H54 (cell line): ENCODE data around the gene DTX1.
"Not testable (repeated sequence)": the region's sequence is repeated elsewhere in the genome, so short reads cannot be mapped to it uniquely, and the experiment has no call there.

Experiments used
- DNase-seq: peaks from one replicate; pipeline ENCODE4 v3.0.0; 2011; ENCODE audit warnings: low spot score, mixed read lengths; ENCODE audit not compliant: insufficient read length
- FAIRE-seq: peaks from 3 replicates; lab custom pipeline; 2011; peaks lifted over from hg19 to GRCh38; lab: Jason Lieb, UNC
- POLR2A ChIP-seq: IDR thresholded peaks from 2 replicates; pipeline ENCODE4 v1.6.1; 2011; ENCODE audit warnings: low read depth, mild to moderate bottlenecking, low read length

Gene DTX1

DNA sequence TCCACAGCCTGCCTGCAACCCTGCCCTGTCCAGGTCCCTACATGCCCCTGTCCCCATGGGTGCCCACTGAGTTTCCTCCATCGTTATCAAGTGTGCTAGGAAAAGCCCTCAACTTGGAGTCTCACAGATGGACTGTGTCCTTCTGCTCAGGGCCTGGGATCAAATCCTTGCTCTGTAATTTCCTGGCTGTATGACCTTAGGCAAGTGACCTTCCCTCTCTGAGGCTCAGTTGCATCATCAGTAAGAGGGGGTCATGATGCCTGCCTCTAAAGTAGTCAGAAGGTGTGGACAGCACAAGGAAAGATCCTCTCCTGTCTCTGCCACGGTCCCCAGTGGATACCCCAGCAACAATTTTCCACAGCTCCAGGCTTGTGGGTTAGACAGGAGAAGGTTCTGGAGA is 56.9 kb downstream of the DTX1 start:
- no peak for TF ChIP-seq POLR2A
- no peak for DNase-seq
- no peak for FAIRE-seq

DNA sequence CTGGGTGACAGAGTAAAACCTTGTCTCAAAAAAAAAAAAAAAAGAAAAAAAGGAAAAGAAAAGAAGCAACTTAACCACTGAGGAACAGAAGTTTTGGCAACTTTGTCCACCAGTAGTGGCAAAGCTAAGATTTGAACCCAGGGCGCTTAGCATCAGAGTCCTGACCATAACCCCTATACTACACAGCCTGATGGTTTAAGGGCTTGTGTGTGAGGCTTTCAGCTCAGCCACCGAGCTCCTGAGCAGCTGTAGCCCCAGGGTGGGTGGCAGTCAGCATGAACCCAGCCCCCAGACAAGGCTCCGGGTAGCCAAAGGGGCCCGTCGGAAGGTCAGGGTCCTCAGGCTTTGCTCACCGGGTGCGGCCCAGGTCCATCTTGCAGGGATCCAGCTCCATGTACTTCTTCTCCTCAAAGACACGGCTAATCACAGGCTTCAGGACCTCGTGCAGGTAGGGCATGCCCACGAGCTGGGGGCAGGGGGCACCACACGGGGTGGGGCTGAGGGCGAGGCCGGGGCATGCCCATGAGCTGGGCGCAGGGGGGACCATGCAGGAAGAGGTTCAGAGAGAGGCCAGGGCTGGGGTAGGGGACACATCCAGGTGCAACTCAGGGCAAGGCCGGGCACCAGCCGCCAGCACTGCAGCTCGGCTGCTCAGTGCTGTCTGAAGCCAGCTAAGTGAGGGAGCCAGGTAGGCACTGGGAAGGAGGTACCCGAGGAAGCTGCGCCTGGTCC is 58.1 kb downstream of the DTX1 start:
- FAIRE-seq = no peak
- no peak for DNase-seq
- no peak for TF ChIP-seq POLR2A

DNA sequence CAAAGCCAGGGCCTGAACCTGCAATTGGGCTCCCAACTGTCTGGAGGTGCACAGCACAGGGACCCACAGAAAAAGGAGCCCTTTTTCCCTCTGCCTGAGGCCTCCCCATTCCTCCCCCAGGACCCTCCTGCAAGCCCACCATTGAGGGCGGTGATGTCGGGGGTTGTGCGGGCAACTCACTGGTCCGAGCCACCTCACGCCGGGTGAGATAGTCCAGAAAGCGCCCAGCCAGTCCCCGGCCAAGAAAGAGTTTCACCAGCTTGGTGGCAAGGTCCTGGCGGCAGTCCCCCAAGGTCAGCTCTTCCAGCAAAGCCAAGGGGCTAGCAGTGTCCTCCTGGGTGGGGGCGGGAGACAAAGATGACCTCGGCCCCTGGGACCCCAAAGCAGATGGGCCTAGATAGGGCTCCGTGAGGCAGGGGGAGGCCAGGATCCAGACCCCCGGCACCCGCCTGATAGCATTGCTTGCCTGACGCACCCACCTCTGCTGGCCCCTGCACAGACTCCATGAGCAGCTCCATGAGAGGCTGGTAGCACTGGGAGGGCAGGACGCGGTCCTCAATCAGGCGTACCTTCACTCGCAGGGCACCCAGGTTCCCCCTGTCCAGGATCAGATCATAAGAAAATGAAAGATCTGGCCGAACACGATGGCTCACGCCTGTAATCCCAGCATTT is 59.1 kb downstream of the DTX1 start:
- DNase-seq (no peak), FAIRE-seq (no peak)
- no peak for TF ChIP-seq POLR2A

DNA sequence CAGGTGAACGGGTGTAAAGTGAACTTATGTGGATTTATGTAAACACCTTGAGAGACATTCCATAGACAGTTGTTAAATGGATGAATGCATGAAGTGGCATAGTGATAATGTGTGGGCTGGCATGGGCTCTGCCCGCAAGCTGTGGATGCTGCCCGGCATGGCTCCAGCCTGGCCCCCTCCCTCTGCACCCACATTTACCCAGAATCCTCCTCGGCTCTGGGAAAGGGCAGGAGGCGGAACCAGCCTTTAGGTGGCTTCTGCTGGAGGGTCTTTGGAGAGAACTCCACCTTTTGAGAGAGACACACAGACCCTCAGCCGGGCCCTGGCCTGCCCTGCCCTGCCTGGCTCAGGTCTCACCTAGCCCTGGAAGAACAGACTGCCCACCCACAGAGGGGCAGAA is 60.3 kb downstream of the DTX1 start:
- DNase-seq = no peak
- TF ChIP-seq POLR2A = no peak
- FAIRE-seq = no peak

DNA sequence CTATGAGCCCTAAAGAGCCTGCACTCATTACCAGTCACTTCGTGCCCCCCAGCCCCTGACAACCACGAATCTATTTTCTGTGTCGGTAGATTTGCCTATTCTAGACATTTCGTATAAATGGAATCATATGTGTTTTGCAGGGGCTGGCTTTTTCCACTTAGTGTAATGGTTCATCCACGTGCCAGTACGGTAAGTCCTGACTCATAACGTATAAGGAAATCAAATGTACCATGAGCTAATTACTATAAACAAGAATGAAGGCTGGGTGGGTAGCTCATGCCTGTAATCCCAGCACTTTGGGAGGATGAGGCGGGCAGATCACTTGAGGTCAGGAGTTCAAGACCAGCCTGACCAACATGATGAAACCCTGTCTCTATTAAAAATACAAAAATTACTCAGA is 61.2 kb downstream of the DTX1 start:
- not testable (repeated sequence) for FAIRE-seq, DNase-seq

DNA sequence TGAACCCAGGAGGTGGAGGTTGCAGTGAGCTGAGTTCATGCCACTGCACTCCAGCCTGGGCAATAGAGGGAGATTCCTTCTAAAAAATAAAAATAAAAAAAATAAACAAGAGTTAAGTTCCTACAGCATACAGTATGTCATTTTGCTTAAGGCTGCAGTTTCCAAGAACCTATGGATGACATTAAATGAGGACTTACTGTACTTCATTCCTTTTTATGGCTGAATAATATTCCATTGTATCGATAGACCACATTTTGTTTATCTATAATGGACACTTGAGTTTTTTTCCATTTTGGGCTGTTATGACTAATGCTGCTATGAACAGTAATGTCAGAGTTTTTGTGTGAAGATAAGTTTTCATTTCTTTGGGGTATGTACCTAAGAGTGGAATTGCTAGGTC is 61.6 kb downstream of the DTX1 start:
- DNase-seq (no peak), FAIRE-seq (no peak)
- TF ChIP-seq POLR2A = no peak

DNA sequence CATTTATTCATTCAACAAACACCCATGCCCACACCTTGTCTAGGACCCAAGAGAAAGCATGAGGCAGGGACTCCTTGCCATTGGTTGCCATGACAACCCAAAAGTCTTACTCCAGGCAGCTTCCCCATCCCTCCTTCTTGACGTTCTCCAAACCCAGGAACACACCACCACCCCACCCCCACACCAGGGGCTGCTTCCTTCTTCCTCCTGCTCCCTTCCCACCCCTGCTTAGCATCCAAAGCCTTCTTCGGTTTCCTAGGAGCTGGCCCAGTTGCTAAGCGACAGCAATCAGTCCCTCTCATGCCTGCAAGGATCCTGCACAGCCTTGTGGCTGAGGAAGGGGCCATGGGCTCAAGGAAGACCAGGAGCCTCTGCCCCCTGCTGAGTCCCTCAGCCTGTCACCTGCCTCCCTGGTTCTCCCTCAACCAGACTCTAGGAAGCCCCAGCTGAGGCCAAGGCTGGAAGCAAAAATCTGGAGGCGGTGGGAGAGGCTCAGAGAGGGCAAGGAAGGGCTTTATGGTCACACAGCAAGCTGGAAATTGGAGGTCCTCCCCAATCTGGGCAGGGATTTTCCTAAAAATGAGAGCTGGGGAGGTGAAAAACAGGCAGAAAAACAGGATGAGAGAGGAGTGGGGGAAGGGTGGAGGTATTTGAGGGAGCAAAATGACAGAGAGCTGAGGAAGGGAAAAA is 63.6 kb downstream of the DTX1 start:
- DNase-seq = no peak
- FAIRE-seq = no peak
- TF ChIP-seq POLR2A = no peak

DNA sequence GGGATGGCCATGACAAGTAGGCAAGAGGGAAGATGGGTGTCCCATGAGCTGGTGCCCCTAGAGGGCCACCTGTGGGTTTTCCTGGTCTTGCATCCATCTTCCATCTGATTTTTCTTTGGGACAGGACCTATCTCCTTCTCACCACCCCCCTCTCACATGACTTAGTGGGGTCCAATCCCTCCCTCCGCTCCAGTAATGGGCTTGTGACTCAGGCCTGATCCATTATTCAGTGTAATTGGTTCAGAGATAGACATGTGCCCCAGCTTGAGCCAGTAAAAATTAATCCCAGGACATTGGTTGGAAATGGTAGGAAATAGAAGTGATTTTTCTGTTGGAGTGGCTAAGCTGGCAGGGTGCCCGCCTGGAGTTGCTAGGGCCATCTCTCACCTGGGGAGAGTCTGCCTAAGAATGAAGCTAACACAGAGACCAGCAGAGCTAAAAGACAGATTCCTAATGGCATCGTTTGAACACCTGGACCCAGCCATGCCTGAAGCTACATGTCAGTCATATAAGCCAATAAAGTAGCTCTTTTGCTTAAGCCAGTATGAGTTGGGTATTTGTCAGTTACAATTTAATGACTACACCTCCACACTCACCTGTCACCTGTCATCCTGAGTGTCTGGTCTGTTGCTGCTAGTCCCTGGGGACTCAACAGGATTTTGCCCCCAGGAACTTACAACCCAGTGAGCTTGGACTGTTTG is 64.3 kb downstream of the DTX1 start:
- TF ChIP-seq POLR2A = no peak
- FAIRE-seq = no peak
- no peak for DNase-seq

DNA sequence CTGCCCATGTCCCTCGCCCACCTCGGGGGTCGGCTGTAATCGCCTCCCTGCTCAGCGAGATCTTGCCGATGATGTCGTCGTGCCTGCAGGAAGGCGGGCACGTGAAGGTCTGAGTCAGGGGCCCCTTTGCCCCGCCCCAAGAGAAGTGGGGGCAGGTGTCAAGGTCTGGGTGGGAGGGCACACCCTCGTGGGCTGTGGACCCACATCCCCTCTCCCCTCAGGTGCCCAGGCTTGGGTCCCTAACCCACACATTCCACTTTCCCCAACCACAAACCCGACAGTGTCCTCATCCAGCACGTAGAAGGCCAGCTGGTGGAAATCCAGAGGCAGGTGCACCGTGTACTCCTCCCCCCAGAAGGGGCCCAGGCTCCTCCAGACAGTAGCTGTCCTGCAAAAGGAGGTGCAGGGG is 71.3 kb downstream of the DTX1 start:
- DNase-seq (no peak), FAIRE-seq (no peak)
- no peak for TF ChIP-seq POLR2A

DNA sequence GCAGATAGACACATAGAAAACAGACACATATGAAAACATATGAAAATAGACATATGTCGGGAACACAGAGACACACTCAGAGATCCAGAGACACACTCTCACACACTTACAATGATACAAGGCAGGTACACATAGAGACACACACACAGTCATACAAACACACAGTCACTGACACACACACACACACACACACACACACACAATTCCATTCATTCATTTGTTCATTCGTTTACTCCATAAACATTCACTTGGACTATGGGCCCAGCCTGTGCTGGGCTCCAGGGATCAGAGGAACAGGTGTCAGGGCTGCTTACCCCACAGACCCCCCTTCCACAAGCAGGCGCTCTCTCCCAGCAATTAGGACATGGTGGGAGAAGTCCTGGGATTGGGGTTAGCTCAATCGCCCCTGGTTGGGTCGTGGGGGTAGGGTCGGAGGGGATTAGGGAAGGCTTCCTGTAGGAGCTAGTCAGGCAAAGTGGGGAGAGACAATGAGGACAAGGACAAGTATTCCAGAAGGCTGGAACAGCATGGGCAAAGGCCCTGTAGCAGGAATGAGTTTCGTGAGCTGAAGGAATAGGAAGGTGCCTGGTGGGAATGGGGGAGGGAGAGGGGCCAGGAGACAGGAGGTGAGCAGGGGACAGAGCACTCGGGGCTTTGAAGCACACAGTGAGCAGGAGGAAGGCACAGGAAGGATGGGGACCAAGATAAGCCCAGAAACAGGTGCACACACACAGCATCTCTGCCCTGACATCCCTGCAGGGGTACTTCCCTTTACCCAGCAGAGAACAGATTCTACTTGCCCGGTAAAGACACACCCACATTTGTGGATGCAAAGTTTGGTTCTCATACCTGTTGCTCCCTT is 72.5 kb downstream of the DTX1 start:
- DNase-seq (no peak), FAIRE-seq (no peak)
- no peak for TF ChIP-seq POLR2A

DNA sequence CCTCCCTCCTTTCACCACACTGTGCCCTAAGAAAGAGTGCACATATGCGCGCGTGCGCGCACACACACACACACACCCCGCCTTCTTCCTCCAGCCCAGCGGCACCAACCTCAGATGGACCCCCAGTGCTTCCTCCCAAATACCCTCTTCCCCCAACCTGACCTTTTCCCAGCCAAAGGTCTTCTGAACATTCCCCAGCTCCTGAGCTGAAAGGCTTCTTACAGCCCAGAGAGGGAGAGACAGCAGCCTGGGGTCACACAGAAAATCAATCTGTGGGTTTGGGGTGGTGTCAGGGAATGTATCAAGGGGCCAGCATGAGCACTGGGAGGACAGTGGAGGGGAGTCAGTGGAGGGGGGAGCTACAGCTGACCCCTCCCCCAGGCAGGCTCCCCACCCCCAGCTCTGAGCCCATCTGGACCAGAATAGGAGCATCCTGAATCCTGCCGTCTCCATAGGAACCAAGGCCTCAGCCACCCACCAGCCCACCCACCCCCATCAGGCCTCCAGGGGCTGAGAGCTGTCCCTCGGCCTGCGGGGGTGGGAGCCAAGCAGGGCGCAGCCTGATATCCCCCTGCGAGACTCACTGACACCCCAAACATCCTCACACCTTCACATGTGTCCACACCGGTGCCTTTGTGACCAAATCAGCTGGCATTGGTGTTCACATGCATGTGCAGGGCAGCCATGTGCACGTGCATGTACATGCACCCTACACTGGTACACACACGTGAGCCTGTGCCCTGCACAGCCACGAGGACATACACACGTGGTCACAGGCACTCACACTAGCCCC is 73.3 kb downstream of the DTX1 start:
- no peak for TF ChIP-seq POLR2A
- FAIRE-seq (no peak), DNase-seq (no peak)

DNA sequence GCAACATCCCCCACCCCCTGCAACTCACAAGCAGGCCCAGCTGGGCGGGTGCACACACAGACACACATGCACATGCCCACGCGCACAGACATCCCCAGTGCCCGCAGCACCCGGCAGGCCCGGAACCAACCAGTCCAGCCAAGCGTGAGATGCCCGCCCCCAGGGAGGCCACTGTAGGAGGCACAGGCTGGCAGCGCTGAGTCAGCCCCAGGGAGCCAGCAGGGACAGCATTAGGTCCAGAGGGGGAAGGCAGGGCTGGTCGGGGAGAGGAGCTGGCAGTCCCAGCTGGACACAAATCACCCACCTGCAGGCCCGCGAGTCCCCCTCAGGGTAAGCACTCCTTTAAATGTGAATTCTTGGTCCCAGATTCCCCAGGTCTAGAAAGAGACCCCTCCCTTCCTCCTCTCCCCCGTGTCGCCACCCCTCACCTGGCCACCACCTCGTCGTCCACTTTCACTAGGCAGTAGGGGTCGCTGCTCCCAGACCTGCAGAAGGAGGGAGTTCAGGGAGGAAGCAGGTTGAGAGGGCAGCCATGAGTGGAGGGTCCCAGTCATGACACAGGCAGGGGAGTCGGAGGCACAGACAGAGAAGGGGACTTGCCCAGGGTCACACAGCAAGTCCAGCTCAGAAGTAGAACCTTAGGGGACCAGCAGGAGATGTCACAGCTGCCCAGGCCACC is 74.1 kb downstream of the DTX1 start:
- DNase-seq (peak; percentile 95), FAIRE-seq (no peak)
- TF ChIP-seq POLR2A = no peak
